DND-41 (cell line): ENCODE data around the gene RABGAP1.

Experiments
- CTCF ChIP-seq: IDR thresholded peaks from 2 replicates; pipeline ENCODE4 v1.5.1; 2012; ENCODE audit warnings: borderline replicate concordance, low read length, moderate library complexity, mild to moderate bottlenecking; ENCODE audit not compliant: poor library complexity, severe bottlenecking; ENCODE audit errors: extremely low read depth
- EZH2 ChIP-seq: IDR thresholded peaks from 3 replicates; pipeline ENCODE4 v1.6.1; 2012; ENCODE audit warnings: borderline replicate concordance, low read depth, mild to moderate bottlenecking, moderate library complexity, low read length, inconsistent platforms; ENCODE audit not compliant: severe bottlenecking

GRCh38 chr9:123121457-123121856, 180.6 kb downstream of the RABGAP1 start:
- TF ChIP-seq CTCF (no peak), EZH2 (no peak)
